HG03060 (cell line): Measurements from ENCODE around the gene ZNF296.

Experiments
- ATAC-seq: cut with Tn5 transposase; IDR thresholded peaks from one replicate; pipeline ENCODE4 v1.9.1; 2021; ENCODE audit warnings: low read depth, moderate number of reproducible peaks; ENCODE audit not compliant: unreplicated experiment

ZNF296 gene

GRCh38 chr19:45090034-45090433 is 13.8 kb upstream of the ZNF296 start:
- no peak for ATAC-seq

GRCh38 chr19:45087531-45087930 is 11.3 kb upstream of the ZNF296 start:
- ATAC-seq, result no peak

GRCh38 chr19:45086480-45086879 is 10.2 kb upstream of the ZNF296 start:
- ATAC-seq, result no peak

GRCh38 chr19:45082170-45082569 is 5.9 kb upstream of the ZNF296 start:
- no peak for ATAC-seq

GRCh38 chr19:45079911-45080370 is 3.7 kb upstream of the ZNF296 start:
- no peak for ATAC-seq

- ATAC-seq, result no peak
Measured at GRCh38 chr19:45079063-45079910, 3.0 kb upstream of the ZNF296 start, which contains the start of gene GEMIN7. TSS of gene GEMIN7 (plus strand) at chr19:45079260. CDS start at chr19:45090115, 10,855 bp downstream.

- ATAC-seq, result no peak
Measured at GRCh38 chr19:45078390-45079062, 2.2 kb upstream of the ZNF296 start.

GRCh38 chr19:45076851-45077730 is 813 bp upstream of the ZNF296 start:
- no peak for ATAC-seq

- peak; percentile 39 for ATAC-seq
Measured at GRCh38 chr19:45075301-45076028, 813 bp downstream of the ZNF296 start.

GRCh38 chr19:45074744-45075300 is 1.5 kb downstream of the ZNF296 start:
- ATAC-seq, result no peak

- no peak for ATAC-seq
Measured at GRCh38 chr19:45071969-45072790, 4.1 kb downstream of the ZNF296 start.

GRCh38 chr19:45071545-45071938 is 4.7 kb downstream of the ZNF296 start:
- no peak for ATAC-seq

GRCh38 chr19:45070861-45071544 is 5.3 kb downstream of the ZNF296 start:
- ATAC-seq, result no peak

GRCh38 chr19:45070214-45070613 is 6.1 kb downstream of the ZNF296 start:
- no peak for ATAC-seq

- no peak for ATAC-seq
Measured at GRCh38 chr19:45069056-45069455, 7.2 kb downstream of the ZNF296 start.

GRCh38 chr19:45068041-45068440 is 8.2 kb downstream of the ZNF296 start:
- ATAC-seq, result no peak

- no peak for ATAC-seq
Measured at GRCh38 chr19:45066921-45067661, 9.2 kb downstream of the ZNF296 start.
